Mucosa of descending colon (tissue), 3 donors: Measurements from ENCODE around the gene MORN2. TPM values are rescaled to one million over a fixed set of nuclear protein-coding genes. Genes with fewer than 3 reads are reported as not detected.

ENCODE experiments used
- ATAC-seq: fragments of 200-7000 bp; cut with Tn5 transposase; one replicate; pipeline ENCODE4 v1.9.1; 2020; ENCODE audit warnings: mild to moderate bottlenecking, moderate library complexity
- DNase-seq, 3 donors: peaks; one replicate each; pipeline ENCODE4 v3.0.0-alpha.2; 2020
- H3K36me3 ChIP-seq: fragments of 200-600 bp; one replicate; pipeline ENCODE4 v1.8.0; 2021; ENCODE audit warnings: low read depth, mild to moderate bottlenecking
- H3K4me1 ChIP-seq: fragments of 200-600 bp; one replicate; pipeline ENCODE4 v1.8.0; 2021; ENCODE audit warnings: low read depth, mild to moderate bottlenecking
- H3K4me3 ChIP-seq: fragments of 200-600 bp; one replicate; pipeline ENCODE4 v1.8.0; 2021; ENCODE audit warnings: mild to moderate bottlenecking
- H3K9me3 ChIP-seq: fragments of 200-600 bp; one replicate; pipeline ENCODE4 v1.8.0; 2021; ENCODE audit warnings: mild to moderate bottlenecking
- intact Hi-C, 2 donors: fragments of 100-400 bp; cut with DNase I in 1 of 2; cut with micrococcal nuclease in 1 of 2; formaldehyde crosslinking; loops; one replicate each; pipeline versions ENCODE4 v1.11.0 to v1.11.1; 2022; cut with DNase I, micrococcal nuclease
- total RNA-seq, 3 donors: library from RNA; stranded (reverse); fragmentation: NEBNext Ultra II Directional in 2 of 3; extraction: Animal tissue kit (Norgen Biotek cat#: 25700) in 2 of 3; gene quantifications; one replicate each; pipeline versions ENCODE4 v1.2.1 to v1.2.4, GENCODE V29; 2021 to 2023
- TF ChIP-seq, protein P1 (sequence below): fragments of 200-600 bp; IDR thresholded peaks from one replicate; pipeline ENCODE4 v1.8.0; 2022; ENCODE audit warnings: antibody characterized with exemption, mild to moderate bottlenecking
- donor health status: DM: no; HTN: no; CAD: no; lungs with moderate emphysema.
- donor health status: DM: no; HTN: no; CAD: no.
- donor health status: DM: no; HTN: yes; CAD: no.

Gene MORN2
- total RNA-seq, 3 donors from 2014 or later = 8.0 to 12.1 (median 11.3) TPM

DNA sequence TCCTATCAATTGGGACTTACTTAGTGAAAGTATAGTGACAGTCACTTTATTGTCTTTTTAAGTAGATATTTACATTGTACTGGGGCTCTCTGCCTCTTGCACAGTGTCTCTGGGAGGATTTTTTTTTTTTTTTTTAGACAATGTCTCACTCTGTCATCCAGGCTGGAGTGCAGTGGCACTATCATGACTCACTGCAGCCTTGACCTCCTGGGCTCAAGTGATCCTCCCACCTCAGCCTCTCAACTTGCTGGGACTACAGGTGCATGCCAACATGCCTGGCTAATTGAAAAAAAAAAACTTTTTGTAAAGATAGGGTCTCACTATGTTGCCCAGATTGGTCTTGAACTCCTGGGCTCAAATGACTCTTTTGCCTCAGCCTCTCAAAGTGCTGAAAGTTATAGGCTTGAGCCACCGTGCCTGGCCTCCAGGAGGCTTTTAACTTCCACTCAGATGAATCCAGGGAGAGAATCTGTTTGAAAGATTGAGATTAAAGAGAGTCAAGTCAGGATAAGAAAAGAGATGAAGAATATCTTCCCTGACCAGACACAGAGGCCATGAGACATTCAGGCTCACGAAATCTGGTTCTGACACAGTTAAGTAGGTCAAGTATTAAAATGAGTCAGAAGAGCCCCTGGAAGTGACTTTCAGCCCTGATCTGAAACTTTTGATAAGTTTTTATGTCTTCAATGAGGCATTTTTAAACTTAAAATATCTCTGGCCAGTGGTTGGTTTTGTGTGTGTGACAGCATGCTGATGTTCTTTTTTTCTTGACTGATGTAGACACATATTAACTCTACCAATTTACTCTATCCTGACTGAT is 32.2 kb downstream of the MORN2 start:
- Histone ChIP-seq H3K9me3 (no peaks in the 10 kb centered on the region), H3K36me3 (no peaks in the 10 kb centered on the region), H3K4me1 (no peaks in the 10 kb centered on the region), H3K4me3 (no peak overlapping the region)
- TF ChIP-seq, protein P1, sequence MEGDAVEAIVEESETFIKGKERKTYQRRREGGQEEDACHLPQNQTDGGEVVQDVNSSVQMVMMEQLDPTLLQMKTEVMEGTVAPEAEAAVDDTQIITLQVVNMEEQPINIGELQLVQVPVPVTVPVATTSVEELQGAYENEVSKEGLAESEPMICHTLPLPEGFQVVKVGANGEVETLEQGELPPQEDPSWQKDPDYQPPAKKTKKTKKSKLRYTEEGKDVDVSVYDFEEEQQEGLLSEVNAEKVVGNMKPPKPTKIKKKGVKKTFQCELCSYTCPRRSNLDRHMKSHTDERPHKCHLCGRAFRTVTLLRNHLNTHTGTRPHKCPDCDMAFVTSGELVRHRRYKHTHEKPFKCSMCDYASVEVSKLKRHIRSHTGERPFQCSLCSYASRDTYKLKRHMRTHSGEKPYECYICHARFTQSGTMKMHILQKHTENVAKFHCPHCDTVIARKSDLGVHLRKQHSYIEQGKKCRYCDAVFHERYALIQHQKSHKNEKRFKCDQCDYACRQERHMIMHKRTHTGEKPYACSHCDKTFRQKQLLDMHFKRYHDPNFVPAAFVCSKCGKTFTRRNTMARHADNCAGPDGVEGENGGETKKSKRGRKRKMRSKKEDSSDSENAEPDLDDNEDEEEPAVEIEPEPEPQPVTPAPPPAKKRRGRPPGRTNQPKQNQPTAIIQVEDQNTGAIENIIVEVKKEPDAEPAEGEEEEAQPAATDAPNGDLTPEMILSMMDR = no peak
- intact Hi-C loops = no loop called here
- ATAC-seq = no peak
- no peak for DNase-seq

DNA sequence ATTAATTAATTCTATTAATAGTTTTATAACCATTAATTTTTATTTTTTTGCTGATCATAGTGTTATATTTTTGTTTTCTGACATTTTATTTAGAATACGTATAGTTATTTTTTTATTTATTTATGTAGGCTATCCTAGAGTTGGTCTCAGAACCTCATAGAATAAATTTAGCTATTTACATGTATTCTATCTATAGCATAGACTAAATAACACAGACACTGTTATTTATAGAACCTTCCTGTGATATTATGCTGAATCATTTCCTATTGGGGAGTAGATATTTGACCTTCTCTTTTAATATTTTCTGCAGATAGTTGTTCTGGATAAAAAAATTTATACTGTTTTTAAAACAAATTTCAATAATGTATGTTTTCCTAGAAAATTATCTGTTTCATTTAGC is 34.1 kb downstream of the MORN2 start:
- H3K4me1 ChIP-seq = no peaks in the 10 kb centered on the region
- TF ChIP-seq, protein P1 = no peak
- ATAC-seq = no peak

DNA sequence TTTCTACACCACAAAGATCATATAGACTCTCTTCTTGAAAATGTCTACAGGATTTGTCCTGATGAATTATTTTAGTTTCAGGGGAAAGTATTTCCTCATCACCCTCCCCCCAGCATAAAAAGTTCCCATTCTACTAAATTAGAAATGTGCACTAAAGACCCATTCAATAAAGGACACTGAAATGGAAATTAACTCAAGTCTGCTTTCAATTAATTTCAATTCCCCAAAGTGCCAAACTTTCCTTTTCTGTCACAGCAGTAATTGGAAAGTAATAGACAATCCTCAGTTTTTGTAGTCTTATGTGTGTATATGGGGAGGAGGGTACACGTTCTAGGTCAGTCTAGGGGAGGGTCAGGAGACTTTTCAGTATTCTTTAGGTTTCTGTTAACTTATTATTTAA is 35.4 kb downstream of the MORN2 start:
- ATAC-seq (no peak), DNase-seq (no peak)
- Histone ChIP-seq H3K4me1 (no peaks in the 10 kb centered on the region), H3K36me3 (no peaks in the 10 kb centered on the region), H3K9me3 (no peaks in the 10 kb centered on the region), H3K4me3 (no peak overlapping the region)
- TF ChIP-seq, protein P1 = no peak
- intact Hi-C loops = no loop called here

More for the DNA sequence above, 34.1 kb downstream of the MORN2 start:
- Histone ChIP-seq H3K36me3 (no peaks in the 10 kb centered on the region), H3K4me3 (no peak overlapping the region), H3K9me3 (no peaks in the 10 kb centered on the region)
- intact Hi-C loops = no loop called here
- no peak for DNase-seq

DNA sequence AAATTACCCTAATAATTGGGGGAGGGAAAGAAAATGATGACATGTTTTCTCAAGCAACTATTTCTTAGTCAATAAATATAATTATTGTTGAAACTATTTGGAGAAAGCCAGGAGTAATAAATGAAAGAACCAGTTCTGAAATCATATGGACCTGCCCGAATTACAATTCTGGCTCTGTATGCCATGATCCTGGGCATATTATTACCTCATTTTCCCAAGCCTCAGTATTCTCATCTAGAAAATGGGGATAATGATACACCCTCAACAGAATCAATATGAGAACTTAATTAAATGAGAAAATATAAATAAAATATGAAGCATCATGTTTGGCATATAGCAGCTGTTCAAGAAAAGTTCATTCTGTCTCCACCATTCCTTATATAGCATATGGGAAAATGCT is 36.8 kb downstream of the MORN2 start:
- H3K9me3 ChIP-seq = no peaks in the 10 kb centered on the region
- intact Hi-C loops = no loop called here
- ATAC-seq (no peak), DNase-seq (no peak)
- TF ChIP-seq, protein P1 = no peak
- no peaks in the 10 kb centered on the region for H3K4me1 ChIP-seq
- H3K4me3 ChIP-seq = no peak overlapping the region
- H3K36me3 ChIP-seq = no peaks in the 10 kb centered on the region

DNA sequence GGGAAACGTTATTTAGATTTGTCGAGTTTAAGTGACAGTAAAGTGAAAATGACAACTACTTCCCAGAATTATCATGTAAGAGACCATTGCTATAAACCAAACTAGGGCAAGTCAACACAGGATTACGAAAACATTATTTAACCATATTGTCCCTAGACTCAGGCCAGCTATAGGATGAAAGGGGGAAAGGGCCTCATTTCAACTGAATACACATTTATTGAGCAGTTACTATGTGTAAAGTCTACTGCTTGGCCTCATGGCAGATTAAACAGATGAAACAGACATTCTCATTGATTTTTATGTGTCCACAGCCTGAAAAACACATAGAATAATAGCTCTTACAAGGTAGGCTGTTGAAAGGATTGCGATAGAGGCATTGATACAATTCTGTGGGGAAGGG is 46.6 kb downstream of the MORN2 start:
- Histone ChIP-seq H3K4me1 (no peaks in the 10 kb centered on the region), H3K9me3 (no peaks in the 10 kb centered on the region), H3K36me3 (no peaks in the 10 kb centered on the region), H3K4me3 (no peak overlapping the region)
- TF ChIP-seq, protein P1 = no peak
- DNase-seq (no peak), ATAC-seq (no peak)
- intact Hi-C loops = no loop called here
